ENCODE data around the gene CCDC69. TPM values are rescaled to one million over a fixed set of nuclear protein-coding genes. Genes with fewer than 3 reads are reported as not detected.
"Not testable (repeated sequence)": the region's sequence is repeated elsewhere in the genome, so short reads cannot be mapped to it uniquely, and the experiment has no call there.

The CCDC69 gene
- total RNA-seq, 2 experiments from 2014 or later, result 68.0 to 68.9 TPM

DNA sequence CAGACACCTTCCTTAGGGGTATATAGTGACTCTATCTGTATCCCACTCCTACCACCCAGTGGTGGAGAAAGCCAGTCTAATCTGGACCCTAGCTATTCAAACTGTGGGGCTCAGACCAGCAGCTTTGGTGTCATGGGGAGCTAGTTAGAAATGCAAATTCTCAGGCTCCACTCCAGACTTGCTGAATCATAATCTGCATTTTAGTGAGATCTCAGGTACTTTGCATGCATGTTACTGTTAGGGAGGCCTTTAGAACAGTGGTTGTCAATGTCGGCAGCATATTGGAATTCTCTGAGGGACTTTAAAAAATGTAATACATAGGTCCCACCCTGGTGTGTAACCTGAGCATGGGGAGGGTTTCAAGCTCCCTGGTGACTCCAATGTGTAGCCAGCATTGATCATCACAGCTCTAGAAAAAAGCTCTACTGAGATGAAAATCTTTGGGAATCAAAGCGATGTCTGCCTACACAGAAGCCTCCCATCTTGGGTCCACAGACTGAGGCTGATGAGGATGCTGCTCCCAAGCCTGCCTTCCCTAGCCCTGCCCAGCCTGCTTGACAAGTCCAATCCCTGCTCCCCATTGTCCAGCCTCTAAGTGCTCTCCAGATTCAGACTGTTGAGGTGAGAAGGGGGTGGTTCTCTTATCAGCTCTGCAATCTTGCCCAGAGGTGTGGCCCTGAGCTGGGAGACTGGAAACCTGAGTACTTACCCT is 17.2 kb upstream of the CCDC69 start:
- TF ChIP-seq CTCF (IDR thresholded peaks at IDR 0.05), result no peak
- no peaks in the 10 kb centered on the region for H3K9me3 Mint-ChIP-seq
- POLR2A ChIA-PET, result no interaction called here
- H3K9me3 ChIP-seq (ENCODE audit: control insufficient read depth in 1 of 2, insufficient read depth in 1 of 2, low read length in 2 of 2), result no peaks in the 10 kb centered on the region
- H3K27me3 Mint-ChIP-seq, result no peaks in the 10 kb centered on the region
- intact Hi-C loops (cut with DNase I, micrococcal nuclease), result loop anchor here in 1 of 2 experiments (10.0 kb wide), 1 partner anchor 586 kb away; no protein-coding TSS in a partner anchor
- H3K4me3 Mint-ChIP-seq, result no peak overlapping the region
- CTCF ChIA-PET, result interaction anchor here (1.1 kb wide), 1 partner anchor 29 kb away, joined by 3 read pairs; no protein-coding TSS in a partner anchor
- H3K27ac Mint-ChIP-seq, result no peak overlapping the region
- no peaks in the 10 kb centered on the region for H3K36me3 ChIP-seq (ENCODE audit: insufficient read depth, low read length)
- ATAC-seq (ENCODE audit: poor library complexity) (no peak), DNase-seq (no peak)
- H3K4me1 Mint-ChIP-seq (ENCODE audit: low read depth), result peaks cover 23% of the 10 kb centered on the region
- no peaks in the 10 kb centered on the region for H3K36me3 Mint-ChIP-seq (ENCODE audit: low read depth)
- no peak overlapping the region for H3K27ac ChIP-seq (ENCODE audit: low read depth in 1 of 2, low read length in 2 of 2)
- H3K4me1 ChIP-seq (ENCODE audit: insufficient read depth, low read length), result peaks cover 25% of the 10 kb centered on the region
- no peaks in the 10 kb centered on the region for H3K27me3 ChIP-seq (ENCODE audit: control insufficient read depth in 1 of 2, insufficient read depth in 2 of 2, low read length in 2 of 2)
- no peak overlapping the region for H3K4me3 ChIP-seq (ENCODE audit: low read length)

DNA sequence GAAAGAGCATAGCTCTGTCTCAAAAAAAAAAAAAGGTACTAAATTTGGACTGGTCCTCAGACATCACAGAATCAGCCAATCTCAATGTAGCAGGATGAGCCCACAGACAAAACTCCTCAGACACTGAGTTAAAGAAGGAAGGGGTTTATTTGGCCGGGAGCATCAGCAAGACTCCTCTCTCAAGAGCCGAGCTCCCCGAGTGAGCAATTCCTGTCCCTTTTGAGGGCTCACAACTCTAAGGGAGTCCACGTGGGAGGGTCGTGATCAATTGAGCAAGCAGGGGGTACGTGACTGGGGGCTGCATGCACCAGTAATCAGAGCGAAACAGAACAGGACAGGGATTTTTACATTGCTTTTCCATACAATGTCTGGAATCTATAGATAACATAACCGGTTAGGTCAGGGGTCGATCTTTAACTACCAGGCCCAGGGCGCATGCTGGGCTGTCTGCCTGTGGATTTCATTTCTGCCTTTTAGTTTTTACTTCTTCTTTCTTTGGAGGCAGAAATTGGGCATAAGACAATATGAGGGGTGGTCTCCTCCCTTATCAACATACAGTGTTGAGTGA is 16.5 kb upstream of the CCDC69 start:
- CTCF ChIA-PET; H3K36me3 Mint-ChIP-seq (ENCODE audit: low read depth); H3K36me3 ChIP-seq (ENCODE audit: insufficient read depth, low read length); H3K9me3 ChIP-seq (ENCODE audit: control insufficient read depth in 1 of 2, insufficient read depth in 1 of 2, low read length in 2 of 2); H3K27me3 Mint-ChIP-seq; H3K27ac ChIP-seq (ENCODE audit: low read depth in 1 of 2, low read length in 2 of 2); DNase-seq; H3K4me3 ChIP-seq (ENCODE audit: low read length); H3K9me3 Mint-ChIP-seq; POLR2A ChIA-PET; ATAC-seq (ENCODE audit: poor library complexity); H3K27ac Mint-ChIP-seq; H3K27me3 ChIP-seq (ENCODE audit: control insufficient read depth in 1 of 2, insufficient read depth in 2 of 2, low read length in 2 of 2); H3K4me3 Mint-ChIP-seq: not testable (repeated sequence)
- peaks cover 27% of the 10 kb centered on the region for H3K4me1 ChIP-seq (ENCODE audit: insufficient read depth, low read length)
- peaks cover 23% of the 10 kb centered on the region for H3K4me1 Mint-ChIP-seq (ENCODE audit: low read depth)
- intact Hi-C loops (cut with DNase I, micrococcal nuclease), result loop anchor here in 1 of 2 experiments (10.0 kb wide), 1 partner anchor 586 kb away; no protein-coding TSS in a partner anchor

DNA sequence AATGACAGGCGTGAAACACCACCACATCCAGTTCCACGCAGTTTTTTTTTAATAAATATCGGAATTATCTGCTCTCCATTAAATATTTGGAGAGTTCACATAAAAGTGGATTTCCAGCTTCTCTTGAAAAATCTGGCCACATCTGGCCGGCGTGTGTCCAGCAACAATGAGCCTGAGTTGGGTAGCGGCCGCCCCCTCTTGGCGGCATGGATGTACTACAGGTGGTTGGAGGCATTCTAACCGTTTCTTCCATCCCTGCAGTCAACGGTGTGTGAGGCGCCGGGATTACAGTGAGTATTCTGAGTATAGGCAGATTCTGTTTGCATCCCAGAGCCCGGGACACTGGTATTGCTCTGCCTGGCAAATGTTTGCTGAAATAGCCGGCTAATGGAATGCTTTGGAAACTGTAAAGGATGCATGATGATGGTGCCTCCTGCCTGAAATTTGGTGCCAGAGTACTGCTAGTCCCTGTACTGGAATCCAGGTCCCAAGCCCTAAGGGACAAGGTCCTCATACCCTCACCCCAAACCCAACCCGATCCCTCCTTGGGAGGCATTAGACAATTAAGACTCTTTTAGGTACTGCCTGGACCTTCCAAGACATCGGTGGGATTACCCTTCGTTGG is 15.5 kb upstream of the CCDC69 start:
- Histone ChIP-seq H3K4me1 (ENCODE audit: insufficient read depth, low read length) (peaks cover 36% of the 10 kb centered on the region), H3K9me3 (ENCODE audit: control insufficient read depth in 1 of 2, insufficient read depth in 1 of 2, low read length in 2 of 2) (no peaks in the 10 kb centered on the region), H3K4me3 (ENCODE audit: low read length) (no peak overlapping the region), H3K27ac (ENCODE audit: low read depth in 1 of 2, low read length in 2 of 2) (no peak overlapping the region), H3K36me3 (ENCODE audit: insufficient read depth, low read length) (no peaks in the 10 kb centered on the region), H3K27me3 (ENCODE audit: control insufficient read depth in 1 of 2, insufficient read depth in 2 of 2, low read length in 2 of 2) (no peaks in the 10 kb centered on the region)
- Mint-ChIP-seq H3K27me3 (no peaks in the 10 kb centered on the region), H3K4me1 (ENCODE audit: low read depth) (peaks cover 29% of the 10 kb centered on the region), H3K4me3 (no peak overlapping the region), H3K36me3 (ENCODE audit: low read depth) (no peaks in the 10 kb centered on the region), H3K9me3 (no peaks in the 10 kb centered on the region), H3K27ac (no peak overlapping the region)
- peak; percentile 99 for TF ChIP-seq CTCF (IDR thresholded peaks at IDR 0.05)
- intact Hi-C loops (cut with DNase I, micrococcal nuclease), result loop anchor here (1.0 to 5.0 kb wide), 7 partner anchors 15 to 187 kb away; partner anchors contain the start of gene CCDC69 (in 1 of the 2)
- ATAC-seq (ENCODE audit: poor library complexity) (peak; percentile 83), DNase-seq (peak in 10 of 14 experiments; percentile 25 to 76 (median 55))
- CTCF ChIA-PET, result interaction anchor here (0.7 to 2.7 kb wide), 17 partner anchors 8 to 114 kb away, joined by 3 to 22 read pairs (median 4); partner anchors contain the start of genes ANXA6, CCDC69 and GM2A
- POLR2A ChIA-PET, result interaction anchor here (0.6 to 2.1 kb wide), 3 partner anchors 13 to 100 kb away, joined by 3 to 8 read pairs (median 6); partner anchors contain the start of gene GM2A

Data from CD4-positive, alpha-beta T cell (primary cell).